Testis (tissue), 2 donors: ENCODE results near the gene CACNA2D3.

ENCODE experiments used
- POLR2A ChIP-seq: fragments of 450-650 bp; IDR thresholded peaks from one replicate; pipeline ENCODE4 v1.6.1; 2017; ENCODE audit warnings: antibody characterized with exemption, mild to moderate bottlenecking, moderate library complexity
- TF ChIP-seq, protein P1 (sequence below), 3 experiments: fragments of 450-650 bp in 2 of 3; fragments of 200-600 bp in 1 of 3; sonication (generic) in 1 of 3; IDR thresholded peaks; one replicate each; pipeline ENCODE4 v1.5.1; 2016 to 2019; ENCODE audit warnings: antibody characterized with exemption in 3 of 3, mild to moderate bottlenecking in 2 of 3, moderate library complexity in 1 of 3

DNA sequence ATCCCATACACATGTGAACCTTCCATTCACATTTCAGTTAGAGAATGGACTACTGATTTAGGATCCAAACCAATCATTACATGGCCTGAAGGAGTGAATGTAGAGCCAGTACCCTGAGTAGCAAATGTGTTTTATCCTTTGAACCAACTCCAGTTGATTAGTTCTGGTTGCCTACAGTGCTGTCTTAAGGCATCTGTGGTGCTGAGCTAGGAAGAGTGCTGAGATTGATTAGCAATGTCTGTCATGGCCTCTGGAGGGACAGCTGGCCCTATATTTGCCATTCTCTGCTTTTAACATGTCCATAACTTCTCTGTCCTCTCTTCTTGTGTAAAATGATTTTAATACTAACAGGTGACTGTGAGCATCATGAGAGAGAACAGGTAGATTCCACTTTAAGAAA lies 794.4 kb downstream of the CACNA2D3 start:
- TF ChIP-seq, protein P1, sequence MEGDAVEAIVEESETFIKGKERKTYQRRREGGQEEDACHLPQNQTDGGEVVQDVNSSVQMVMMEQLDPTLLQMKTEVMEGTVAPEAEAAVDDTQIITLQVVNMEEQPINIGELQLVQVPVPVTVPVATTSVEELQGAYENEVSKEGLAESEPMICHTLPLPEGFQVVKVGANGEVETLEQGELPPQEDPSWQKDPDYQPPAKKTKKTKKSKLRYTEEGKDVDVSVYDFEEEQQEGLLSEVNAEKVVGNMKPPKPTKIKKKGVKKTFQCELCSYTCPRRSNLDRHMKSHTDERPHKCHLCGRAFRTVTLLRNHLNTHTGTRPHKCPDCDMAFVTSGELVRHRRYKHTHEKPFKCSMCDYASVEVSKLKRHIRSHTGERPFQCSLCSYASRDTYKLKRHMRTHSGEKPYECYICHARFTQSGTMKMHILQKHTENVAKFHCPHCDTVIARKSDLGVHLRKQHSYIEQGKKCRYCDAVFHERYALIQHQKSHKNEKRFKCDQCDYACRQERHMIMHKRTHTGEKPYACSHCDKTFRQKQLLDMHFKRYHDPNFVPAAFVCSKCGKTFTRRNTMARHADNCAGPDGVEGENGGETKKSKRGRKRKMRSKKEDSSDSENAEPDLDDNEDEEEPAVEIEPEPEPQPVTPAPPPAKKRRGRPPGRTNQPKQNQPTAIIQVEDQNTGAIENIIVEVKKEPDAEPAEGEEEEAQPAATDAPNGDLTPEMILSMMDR (IDR thresholded peaks at IDR 0.05), result no peak
- TF ChIP-seq POLR2A, result no peak
